ENCODE results near the gene GRIK4. TPM values are rescaled to one million over a fixed set of nuclear protein-coding genes. Genes with fewer than 3 reads are reported as not detected.

Gene GRIK4
- total and polyA plus RNA-seq, 2 donors from 2014 or later: 0.25 TPM; not detected in 1

DNA sequence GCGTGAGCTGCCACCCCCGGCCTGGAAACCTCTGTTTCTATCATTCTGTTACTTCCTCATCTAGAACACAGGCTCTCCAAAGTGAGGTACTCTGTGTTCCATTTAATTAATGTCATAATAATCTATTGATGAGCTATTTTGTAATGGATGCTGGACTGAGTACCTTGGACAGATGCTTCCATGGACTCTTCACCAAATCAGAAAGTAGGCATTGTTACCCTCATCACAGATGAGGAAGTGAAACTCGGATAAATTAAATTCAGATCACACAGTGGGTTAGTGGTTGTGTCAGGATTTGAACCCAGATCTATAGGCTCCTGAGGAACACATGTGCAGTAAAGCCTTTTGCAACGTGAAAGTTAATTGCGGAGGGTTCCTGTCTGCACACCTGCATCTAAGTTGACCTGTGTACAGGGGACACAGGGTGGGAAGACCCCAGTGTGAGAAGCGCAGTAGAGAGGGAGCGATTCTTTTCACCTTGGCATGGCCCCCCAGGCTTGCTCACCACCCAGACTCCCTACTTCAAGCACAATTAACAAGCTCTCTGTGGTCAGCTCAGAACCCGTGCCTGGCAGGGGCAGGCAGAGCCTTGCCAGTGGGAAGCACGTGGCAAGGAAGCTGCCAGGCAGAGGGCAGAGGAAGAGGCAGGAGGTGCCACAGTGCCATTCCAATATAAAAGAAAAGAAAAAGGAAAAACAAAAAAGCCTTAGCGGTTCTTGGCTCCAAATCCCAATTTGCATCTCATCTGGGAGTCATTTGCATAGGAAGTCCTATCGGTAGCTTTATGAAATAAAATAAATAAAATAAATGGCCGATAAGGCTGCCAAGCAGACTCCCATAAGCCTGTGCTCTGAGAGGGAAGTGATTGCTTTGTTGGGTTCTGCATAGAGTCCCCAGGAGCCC lies 239.3 kb downstream of the GRIK4 start:
- TF ChIP-seq, protein P1, sequence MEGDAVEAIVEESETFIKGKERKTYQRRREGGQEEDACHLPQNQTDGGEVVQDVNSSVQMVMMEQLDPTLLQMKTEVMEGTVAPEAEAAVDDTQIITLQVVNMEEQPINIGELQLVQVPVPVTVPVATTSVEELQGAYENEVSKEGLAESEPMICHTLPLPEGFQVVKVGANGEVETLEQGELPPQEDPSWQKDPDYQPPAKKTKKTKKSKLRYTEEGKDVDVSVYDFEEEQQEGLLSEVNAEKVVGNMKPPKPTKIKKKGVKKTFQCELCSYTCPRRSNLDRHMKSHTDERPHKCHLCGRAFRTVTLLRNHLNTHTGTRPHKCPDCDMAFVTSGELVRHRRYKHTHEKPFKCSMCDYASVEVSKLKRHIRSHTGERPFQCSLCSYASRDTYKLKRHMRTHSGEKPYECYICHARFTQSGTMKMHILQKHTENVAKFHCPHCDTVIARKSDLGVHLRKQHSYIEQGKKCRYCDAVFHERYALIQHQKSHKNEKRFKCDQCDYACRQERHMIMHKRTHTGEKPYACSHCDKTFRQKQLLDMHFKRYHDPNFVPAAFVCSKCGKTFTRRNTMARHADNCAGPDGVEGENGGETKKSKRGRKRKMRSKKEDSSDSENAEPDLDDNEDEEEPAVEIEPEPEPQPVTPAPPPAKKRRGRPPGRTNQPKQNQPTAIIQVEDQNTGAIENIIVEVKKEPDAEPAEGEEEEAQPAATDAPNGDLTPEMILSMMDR (IDR thresholded peaks at IDR 0.05; ENCODE audit: borderline replicate concordance, extremely low read depth, insufficient read depth): no peak
- Histone ChIP-seq H3K9ac (ENCODE audit: low read length in 3 of 3) (no peak overlapping the region), H3K4me3 (ENCODE audit: low read length in 3 of 3) (no peak overlapping the region), H3K36me3 (ENCODE audit: control insufficient read depth in 2 of 3, insufficient read depth in 3 of 3, low read length in 3 of 3) (no peaks in the 10 kb centered on the region), H3K27ac (ENCODE audit: low read depth in 2 of 2, low read length in 2 of 2) (no peak overlapping the region), H3K9me3 (ENCODE audit: control insufficient read depth in 2 of 3, insufficient read depth in 1 of 3, low read length in 3 of 3) (no peaks in the 10 kb centered on the region), H3K4me1 (ENCODE audit: control insufficient read depth in 2 of 3, insufficient read depth in 2 of 3, low read depth in 1 of 3, low read length in 3 of 3) (no peaks in the 10 kb centered on the region), H3K27me3 (ENCODE audit: control insufficient read depth, insufficient read depth, low read length) (no peaks in the 10 kb centered on the region)
- intact Hi-C loops (cut with DNase I): no loop called here
- DNase-seq (no peak), FAIRE-seq (no peak)

DNA sequence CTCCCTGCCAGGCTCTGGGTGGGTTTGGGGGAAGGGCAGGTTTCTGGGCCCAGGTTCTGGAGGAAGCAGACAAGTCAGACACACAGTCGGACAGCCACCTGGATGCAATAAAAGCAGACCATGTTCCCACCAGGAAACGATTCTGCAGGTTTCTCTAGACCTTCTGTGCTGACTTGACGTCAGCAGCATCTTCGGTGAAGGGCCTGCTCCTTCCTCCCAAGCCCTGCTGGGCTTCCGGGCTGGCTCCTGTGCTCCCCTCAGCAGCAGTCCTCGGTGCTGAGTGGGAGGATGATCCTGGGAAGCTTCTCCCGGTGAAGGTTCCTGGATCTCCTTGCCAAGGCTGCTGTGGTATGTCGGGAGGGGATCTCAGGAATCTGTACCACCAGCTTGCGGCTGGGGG lies 240.0 kb downstream of the GRIK4 start:
- intact Hi-C loops (cut with DNase I): no loop called here
- H3K27ac ChIP-seq (ENCODE audit: low read depth in 2 of 2, low read length in 2 of 2): no peak overlapping the region
- no peaks in the 10 kb centered on the region for H3K36me3 ChIP-seq (ENCODE audit: control insufficient read depth in 2 of 3, insufficient read depth in 3 of 3, low read length in 3 of 3)
- H3K27me3 ChIP-seq (ENCODE audit: control insufficient read depth, insufficient read depth, low read length): no peaks in the 10 kb centered on the region
- H3K9ac ChIP-seq (ENCODE audit: low read length in 3 of 3): no peak overlapping the region
- no peak overlapping the region for H3K4me3 ChIP-seq (ENCODE audit: low read length in 3 of 3)
- no peaks in the 10 kb centered on the region for H3K9me3 ChIP-seq (ENCODE audit: control insufficient read depth in 2 of 3, insufficient read depth in 1 of 3, low read length in 3 of 3)
- no peaks in the 10 kb centered on the region for H3K4me1 ChIP-seq (ENCODE audit: control insufficient read depth in 2 of 3, insufficient read depth in 2 of 3, low read depth in 1 of 3, low read length in 3 of 3)
- FAIRE-seq (no peak), DNase-seq (no peak)
- TF ChIP-seq, protein P1 (IDR thresholded peaks at IDR 0.05; ENCODE audit: borderline replicate concordance, extremely low read depth, insufficient read depth): no peak

DNA sequence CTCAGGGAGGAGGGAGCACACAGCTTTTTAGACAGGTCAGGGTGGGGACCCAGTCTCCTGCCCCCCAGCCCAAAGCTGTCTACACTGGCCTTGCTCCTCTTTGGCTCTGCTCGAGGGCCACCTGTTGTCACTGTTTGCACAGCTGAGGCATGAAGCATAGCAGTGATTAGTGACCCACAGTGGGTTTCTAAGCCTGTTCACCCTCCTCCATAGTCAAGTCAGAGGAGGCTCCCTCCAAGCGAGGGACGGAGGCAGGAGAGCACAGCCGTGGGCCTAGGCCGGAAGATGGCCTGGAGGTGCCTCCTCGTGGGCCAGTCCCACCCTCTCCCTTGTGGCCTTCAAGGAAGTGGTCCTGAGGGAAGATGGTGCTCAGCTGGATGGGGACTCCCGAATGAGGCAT lies 241.1 kb downstream of the GRIK4 start:
- H3K27ac ChIP-seq (ENCODE audit: low read depth in 2 of 2, low read length in 2 of 2): no peak overlapping the region
- no peaks in the 10 kb centered on the region for H3K4me1 ChIP-seq (ENCODE audit: control insufficient read depth in 2 of 3, insufficient read depth in 2 of 3, low read depth in 1 of 3, low read length in 3 of 3)
- H3K36me3 ChIP-seq (ENCODE audit: control insufficient read depth in 2 of 3, insufficient read depth in 3 of 3, low read length in 3 of 3): no peaks in the 10 kb centered on the region
- no peak overlapping the region for H3K4me3 ChIP-seq (ENCODE audit: low read length in 3 of 3)
- H3K27me3 ChIP-seq (ENCODE audit: control insufficient read depth, insufficient read depth, low read length): no peaks in the 10 kb centered on the region
- DNase-seq (no peak), FAIRE-seq (no peak)
- TF ChIP-seq, protein P1 (IDR thresholded peaks at IDR 0.05; ENCODE audit: borderline replicate concordance, extremely low read depth, insufficient read depth): no peak
- no peaks in the 10 kb centered on the region for H3K9me3 ChIP-seq (ENCODE audit: control insufficient read depth in 2 of 3, insufficient read depth in 1 of 3, low read length in 3 of 3)
- H3K9ac ChIP-seq (ENCODE audit: low read length in 3 of 3): no peak overlapping the region
- intact Hi-C loops (cut with DNase I): no loop called here

All from kidney (tissue), 14 donors.